Mucosa of descending colon (tissue), 3 donors: ENCODE results near the gene FUOM. TPM values are rescaled to one million over a fixed set of nuclear protein-coding genes. Genes with fewer than 3 reads are reported as not detected.
"Not testable (repeated sequence)": the region's sequence is repeated elsewhere in the genome, so short reads cannot be mapped to it uniquely, and the experiment has no call there.

Experiments
- ATAC-seq: fragments of 200-7000 bp; cut with Tn5 transposase; one replicate; pipeline ENCODE4 v1.9.1; 2020; ENCODE audit warnings: mild to moderate bottlenecking, moderate library complexity
- DNase-seq, 3 donors: peaks; one replicate each; pipeline ENCODE4 v3.0.0-alpha.2; 2020
- H3K36me3 ChIP-seq: fragments of 200-600 bp; one replicate; pipeline ENCODE4 v1.8.0; 2021; ENCODE audit warnings: low read depth, mild to moderate bottlenecking
- H3K4me1 ChIP-seq: fragments of 200-600 bp; one replicate; pipeline ENCODE4 v1.8.0; 2021; ENCODE audit warnings: low read depth, mild to moderate bottlenecking
- H3K4me3 ChIP-seq: fragments of 200-600 bp; one replicate; pipeline ENCODE4 v1.8.0; 2021; ENCODE audit warnings: mild to moderate bottlenecking
- H3K9me3 ChIP-seq: fragments of 200-600 bp; one replicate; pipeline ENCODE4 v1.8.0; 2021; ENCODE audit warnings: mild to moderate bottlenecking
- intact Hi-C, 2 donors: fragments of 100-400 bp; cut with DNase I in 1 of 2; cut with micrococcal nuclease in 1 of 2; formaldehyde crosslinking; loops; one replicate each; pipeline versions ENCODE4 v1.11.0 to v1.11.1; 2022; cut with DNase I, micrococcal nuclease
- total RNA-seq, 3 donors: library from RNA; stranded (reverse); fragmentation: NEBNext Ultra II Directional in 2 of 3; extraction: Animal tissue kit (Norgen Biotek cat#: 25700) in 2 of 3; gene quantifications; one replicate each; pipeline versions ENCODE4 v1.2.1 to v1.2.4, GENCODE V29; 2021 to 2023
- TF ChIP-seq, protein P1 (sequence below): fragments of 200-600 bp; IDR thresholded peaks from one replicate; pipeline ENCODE4 v1.8.0; 2022; ENCODE audit warnings: antibody characterized with exemption, mild to moderate bottlenecking
- donor health status: DM: no; HTN: no; CAD: no; lungs with moderate emphysema.
- donor health status: DM: no; HTN: no; CAD: no.
- donor health status: DM: no; HTN: yes; CAD: no.

The FUOM gene
- total RNA-seq, 3 donors from 2014 or later: 13.5 to 22.2 (median 18.8) TPM

DNA sequence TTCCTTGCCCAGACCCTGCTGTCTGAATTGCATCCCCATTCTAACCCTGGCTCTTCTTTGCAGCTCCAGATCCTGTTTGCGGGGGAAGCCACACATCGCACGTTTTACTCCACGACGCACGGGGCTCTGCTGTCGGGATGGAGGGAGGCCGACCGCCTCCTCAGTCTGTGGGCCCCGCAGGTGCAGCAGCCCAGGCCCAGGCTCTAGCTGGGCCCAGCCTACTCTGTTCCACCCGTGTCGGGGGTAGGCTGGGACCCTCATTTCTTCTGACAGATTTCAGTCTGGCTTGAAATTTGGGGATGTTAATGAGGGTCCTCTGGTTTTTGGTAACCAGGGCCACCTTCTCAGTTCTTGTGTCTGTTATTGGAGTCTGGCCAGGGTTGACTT is 33.4 kb upstream of the FUOM start:
- intact Hi-C loops: no loop called here

DNA sequence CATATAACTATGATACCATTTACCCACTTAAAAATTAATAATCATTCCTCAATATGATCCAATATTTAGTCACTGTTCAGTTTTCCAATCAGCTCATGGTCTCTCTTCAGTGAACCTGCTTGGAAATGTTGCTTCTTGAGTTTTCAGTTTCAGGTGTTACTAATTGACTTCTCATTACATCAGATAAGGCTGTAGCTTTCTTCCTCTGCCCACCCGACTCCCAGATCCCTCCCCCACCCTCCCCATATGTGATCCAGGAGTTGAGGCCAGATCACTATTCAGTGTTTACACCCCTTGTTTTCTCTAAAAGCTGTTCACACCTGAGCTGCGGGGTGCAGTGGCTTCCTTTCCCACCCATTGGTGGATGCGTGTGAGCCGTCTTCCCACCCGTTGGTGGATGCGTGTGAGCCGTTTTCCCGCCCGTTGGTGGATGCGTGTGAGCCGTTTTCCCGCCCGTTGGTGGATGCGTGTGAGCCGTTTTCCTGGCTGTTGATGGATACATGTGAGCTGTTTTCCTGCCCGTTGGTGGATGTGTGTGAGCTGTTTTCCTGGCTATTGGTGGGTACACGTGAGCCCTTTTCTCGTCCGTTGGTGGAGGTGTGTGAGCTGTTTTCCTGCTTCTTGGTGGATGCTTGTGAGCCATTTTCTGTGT is 32.9 kb upstream of the FUOM start:
- Histone ChIP-seq H3K36me3 (peaks cover 4% of the 10 kb centered on the region), H3K4me1 (peaks cover 4% of the 10 kb centered on the region), H3K9me3 (no peaks in the 10 kb centered on the region), H3K4me3 (no peak overlapping the region)
- DNase-seq (peak in 1 of 3 donors; percentile 52), ATAC-seq (no peak)
- TF ChIP-seq, protein P1, sequence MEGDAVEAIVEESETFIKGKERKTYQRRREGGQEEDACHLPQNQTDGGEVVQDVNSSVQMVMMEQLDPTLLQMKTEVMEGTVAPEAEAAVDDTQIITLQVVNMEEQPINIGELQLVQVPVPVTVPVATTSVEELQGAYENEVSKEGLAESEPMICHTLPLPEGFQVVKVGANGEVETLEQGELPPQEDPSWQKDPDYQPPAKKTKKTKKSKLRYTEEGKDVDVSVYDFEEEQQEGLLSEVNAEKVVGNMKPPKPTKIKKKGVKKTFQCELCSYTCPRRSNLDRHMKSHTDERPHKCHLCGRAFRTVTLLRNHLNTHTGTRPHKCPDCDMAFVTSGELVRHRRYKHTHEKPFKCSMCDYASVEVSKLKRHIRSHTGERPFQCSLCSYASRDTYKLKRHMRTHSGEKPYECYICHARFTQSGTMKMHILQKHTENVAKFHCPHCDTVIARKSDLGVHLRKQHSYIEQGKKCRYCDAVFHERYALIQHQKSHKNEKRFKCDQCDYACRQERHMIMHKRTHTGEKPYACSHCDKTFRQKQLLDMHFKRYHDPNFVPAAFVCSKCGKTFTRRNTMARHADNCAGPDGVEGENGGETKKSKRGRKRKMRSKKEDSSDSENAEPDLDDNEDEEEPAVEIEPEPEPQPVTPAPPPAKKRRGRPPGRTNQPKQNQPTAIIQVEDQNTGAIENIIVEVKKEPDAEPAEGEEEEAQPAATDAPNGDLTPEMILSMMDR: no peak
- intact Hi-C loops: no loop called here

More for the DNA sequence above, 33.4 kb upstream of the FUOM start:
- ATAC-seq: no peak
- TF ChIP-seq, protein P1: no peak
- H3K36me3 ChIP-seq: peaks cover 4% of the 10 kb centered on the region
- peak in 1 of 3 donors; percentile 53 for DNase-seq
- no peaks in the 10 kb centered on the region for H3K9me3 ChIP-seq
- H3K4me1 ChIP-seq: peaks cover 4% of the 10 kb centered on the region
- H3K4me3 ChIP-seq: no peak overlapping the region

DNA sequence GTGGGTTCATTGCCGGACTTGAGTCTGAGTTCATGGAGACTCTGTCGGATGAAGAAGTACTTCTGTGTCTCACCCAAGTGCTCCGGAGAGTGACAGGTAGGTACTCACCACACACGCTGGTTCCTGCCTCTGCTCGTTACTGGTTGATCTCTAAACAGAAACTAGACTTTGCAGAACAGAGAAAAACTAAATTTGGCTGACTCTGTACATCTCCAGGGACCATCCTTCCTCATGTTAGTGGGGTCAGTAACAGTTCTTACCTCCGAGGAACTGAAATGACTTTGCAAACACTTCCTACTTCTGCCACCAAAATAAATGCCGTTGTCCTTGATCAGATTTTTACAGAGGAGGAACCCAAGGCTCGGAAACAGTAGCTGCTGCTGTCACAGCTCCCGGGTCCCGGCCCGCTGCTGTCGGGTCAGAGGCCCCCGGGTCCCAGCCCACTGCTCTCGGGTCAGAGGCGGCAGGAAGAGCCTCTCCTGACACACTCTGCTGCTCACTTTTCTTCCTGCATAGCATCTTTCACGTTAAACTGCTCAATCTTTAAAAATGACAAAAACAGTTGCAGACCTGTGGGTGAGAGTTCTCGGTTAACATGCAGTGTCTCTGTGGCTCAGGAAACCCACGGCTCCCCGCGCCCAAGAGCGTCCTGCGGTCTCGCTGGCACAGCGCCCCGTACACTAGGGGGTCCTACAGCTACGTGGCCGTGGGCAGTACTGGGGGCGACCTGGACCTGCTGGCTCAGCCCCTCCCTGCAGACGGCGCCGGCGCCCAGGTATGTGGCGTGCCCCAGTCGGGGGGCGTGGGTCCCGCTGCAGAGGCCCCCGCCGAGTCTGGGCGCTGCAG is 31.4 kb upstream of the FUOM start:
- H3K4me3 ChIP-seq: no peak overlapping the region
- H3K9me3 ChIP-seq: no peaks in the 10 kb centered on the region
- H3K4me1 ChIP-seq: no peaks in the 10 kb centered on the region
- intact Hi-C loops: no loop called here
- TF ChIP-seq, protein P1: no peak
- DNase-seq (peak in 2 of 3 donors; percentile 40 to 68), ATAC-seq (peak; percentile 61)
- peaks cover 4% of the 10 kb centered on the region for H3K36me3 ChIP-seq

DNA sequence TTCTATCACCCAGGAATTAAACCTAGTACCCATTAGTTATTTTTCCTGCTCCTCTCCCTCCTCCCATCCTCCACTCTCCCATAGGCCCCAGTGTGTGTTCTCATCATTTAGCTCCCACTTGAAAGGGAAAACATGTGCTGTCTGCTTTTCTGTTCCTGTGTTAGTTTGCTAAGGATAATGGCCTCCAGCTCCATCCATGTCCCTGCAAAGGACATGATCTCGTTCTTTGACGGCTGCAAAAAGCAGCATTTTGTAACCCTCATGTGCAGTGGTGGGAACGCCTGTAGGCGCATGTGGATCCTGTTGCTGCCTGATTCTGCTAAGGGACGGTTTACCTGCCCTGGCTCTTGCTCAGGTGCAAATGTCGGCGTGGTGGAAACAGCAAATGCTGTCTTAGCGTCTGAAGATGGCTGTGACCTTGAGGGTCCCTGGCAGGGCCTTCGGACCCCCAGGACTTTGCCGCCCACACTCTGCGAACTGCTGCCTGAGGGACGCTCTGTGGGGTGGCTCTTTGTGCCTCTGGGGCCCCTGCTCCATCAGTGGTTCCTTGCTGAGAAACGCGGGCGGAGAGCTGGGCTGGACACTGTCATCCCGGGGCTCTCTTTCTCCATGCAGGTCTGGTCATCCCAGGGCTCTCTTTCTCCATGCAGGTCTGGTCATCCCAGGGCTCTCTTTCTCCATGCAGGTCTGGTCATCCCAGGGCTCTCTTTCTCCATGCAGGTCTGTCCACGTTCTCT is 30.6 kb upstream of the FUOM start:
- Histone ChIP-seq H3K9me3 (no peaks in the 10 kb centered on the region), H3K4me3 (no peak overlapping the region), H3K4me1 (no peaks in the 10 kb centered on the region), H3K36me3 (no peaks in the 10 kb centered on the region)
- DNase-seq: peak in 1 of 3 donors; percentile 50
- intact Hi-C loops: no loop called here
- TF ChIP-seq, protein P1: no peak
- no peak for ATAC-seq

DNA sequence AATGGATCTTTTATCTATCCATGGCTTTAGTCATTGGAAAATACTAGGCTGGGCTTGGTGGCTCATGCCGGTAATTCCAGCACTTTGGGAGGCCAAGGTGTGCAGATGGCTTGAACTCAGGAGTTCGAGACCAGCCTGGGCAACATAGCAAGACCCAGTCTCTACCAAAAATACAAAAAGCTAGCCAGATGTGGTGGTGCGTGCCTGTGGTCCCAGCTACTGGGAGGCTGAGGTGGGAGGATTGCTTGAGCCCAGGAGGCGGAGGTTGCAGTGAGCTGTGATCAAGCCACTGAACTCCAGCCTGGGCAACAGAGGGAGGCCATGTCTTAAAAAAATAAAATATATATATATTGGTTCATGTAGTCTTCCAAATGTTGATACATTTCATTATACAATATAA is 29.1 kb upstream of the FUOM start:
- intact Hi-C loops, H3K4me3 ChIP-seq, H3K36me3 ChIP-seq, H3K9me3 ChIP-seq, H3K4me1 ChIP-seq, ATAC-seq: not testable (repeated sequence)
- peak in 1 of 3 donors; percentile 3 for DNase-seq

DNA sequence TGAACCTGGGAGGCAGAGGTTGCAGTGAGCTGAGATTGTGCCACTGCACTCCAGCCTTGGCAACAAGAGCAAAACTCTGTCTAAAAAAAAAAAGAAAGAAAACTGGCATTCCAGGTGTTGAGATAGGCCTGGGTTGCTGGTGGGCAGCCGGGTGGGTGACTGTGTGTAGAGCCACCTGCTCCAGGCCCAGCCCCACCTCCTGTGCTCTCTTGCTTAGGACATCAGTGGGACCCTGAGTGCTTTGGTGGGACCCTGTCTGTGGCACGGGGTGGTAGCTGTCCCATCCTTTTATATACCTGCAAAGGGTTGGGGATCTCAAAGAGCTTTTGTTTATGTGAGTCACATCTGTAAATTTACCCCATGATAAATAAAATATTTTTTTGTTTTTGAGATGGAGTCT is 27.4 kb upstream of the FUOM start:
- TF ChIP-seq, protein P1: no peak
- ATAC-seq (no peak), DNase-seq (peak in 2 of 3 donors; percentile 4 to 31)
- H3K9me3 ChIP-seq: no peaks in the 10 kb centered on the region
- intact Hi-C loops: no loop called here
- no peaks in the 10 kb centered on the region for H3K36me3 ChIP-seq
- no peaks in the 10 kb centered on the region for H3K4me1 ChIP-seq
- no peak overlapping the region for H3K4me3 ChIP-seq
